HepG2 (cell line): ENCODE data around the gene RHBDL3. TPM values are rescaled to one million over a fixed set of nuclear protein-coding genes. Genes with fewer than 3 reads are reported as not detected.

ENCODE experiments used
- CBFB ChIP-seq: sonication (generic); formaldehyde crosslinking; IDR thresholded peaks from 2 replicates; pipeline ENCODE4 v1.4.0; 2020; ENCODE audit warnings: missing genetic modification reagents
- CEBPB ChIP-seq: IDR thresholded peaks from 2 replicates; pipeline ENCODE4 v1.6.1; 2011; ENCODE audit warnings: low read depth, low read length, improper control_type of control experiment, borderline replicate concordance
- MTA1 ChIP-seq: sonication (generic); formaldehyde crosslinking; IDR thresholded peaks from 2 replicates; pipeline ENCODE4 v1.4.0; 2020; ENCODE audit warnings: missing genetic modification reagents, mild to moderate bottlenecking, borderline replicate concordance
- NFAT5 ChIP-seq: sonication (generic); formaldehyde crosslinking; IDR thresholded peaks from 2 replicates; pipeline ENCODE4 v1.4.0; 2020; ENCODE audit warnings: missing genetic modification reagents
- PRDM10 ChIP-seq: sonication (generic); formaldehyde crosslinking; IDR thresholded peaks from 2 replicates; pipeline ENCODE4 v1.4.0; 2020; ENCODE audit warnings: low read depth, missing genetic modification reagents
- TAF1 ChIP-seq: sonication (generic); formaldehyde crosslinking; IDR thresholded peaks from 2 replicates; pipeline ENCODE4 v1.4.0; 2020; ENCODE audit warnings: missing genetic modification reagents
- TFE3 ChIP-seq: IDR thresholded peaks from 2 replicates; pipeline ENCODE4 v1.6.1; 2016
- ZFP82 ChIP-seq: sonication (generic); formaldehyde crosslinking; IDR thresholded peaks from 2 replicates; pipeline ENCODE4 v1.5.1; 2020; ENCODE audit warnings: mild to moderate bottlenecking, missing genetic modification reagents, borderline replicate concordance
- ZNF441 ChIP-seq: sonication (generic); formaldehyde crosslinking; IDR thresholded peaks from 2 replicates; pipeline ENCODE4 v1.7.0; 2021; ENCODE audit warnings: missing genetic modification reagents, borderline replicate concordance
- ZNF639 ChIP-seq: conservative IDR thresholded peaks from 2 replicates; pipeline ENCODE4 v1.6.1; 2018; ENCODE audit warnings: missing genetic modification reagents
- ZSCAN31 ChIP-seq: sonication (generic); formaldehyde crosslinking; IDR thresholded peaks from 2 replicates; pipeline ENCODE4 v1.5.0; 2020; ENCODE audit warnings: low read depth, mild to moderate bottlenecking, missing genetic modification reagents
- polyA plus RNA-seq, 8 experiments: library from polyadenylated mRNA; depleted of rRNA in 3 of 8; stranded (reverse) in 7 of 8; unstranded in 1 of 8; fragments of >200 nt; fragmentation: Illumina TruSeq in 4 of 8; extraction: Trizol in 4 of 8; gene quantifications; 2 replicates each; pipeline versions ENCODE4 v1.2.1 to v1.2.3, GENCODE V29; 2011 to 2016; ENCODE audit warnings: low read depth in 4 of 8, missing spikeins in 1 of 8, mixed read lengths in 1 of 8; ENCODE audit not compliant: insufficient read depth in 1 of 8
- total RNA-seq, 5 experiments: library from RNA; depleted of rRNA; stranded (reverse); fragments of >200 nt; fragmentation: Illumina TruSeq; extraction: Trizol; gene quantifications; 2 replicates each; pipeline ENCODE4 v1.2.3, GENCODE V29; 2016; ENCODE audit warnings: low read depth in 1 of 5

The RHBDL3 gene
- total and polyA plus RNA-seq, 2 of the 13 experiments (the other 11 are each of a cell fraction or from before 2014, with no cell fraction given), result 0.09 TPM; not detected in 1

- TF ChIP-seq PRDM10 (CRISPR knock-in tag) (peak; percentile 59; the same call in 1 of the 2 replicates), ZNF639 (CRISPR knock-in tag) (peak; percentile 86), ZFP82 (CRISPR knock-in tag) (no peak), MTA1 (CRISPR knock-in tag) (peak; percentile 55; the same call in 1 of the 2 replicates), TAF1 (CRISPR knock-in tag) (peak; percentile 90), TFE3 (CRISPR knock-in tag) (peak; percentile 61), CBFB (CRISPR knock-in tag) (peak; percentile 94), CEBPB (no peak), ZNF441 (CRISPR knock-in tag) (peak; percentile 57; the same call in 1 of the 2 replicates), NFAT5 (peak; percentile 38; the same call in 1 of the 2 replicates), ZSCAN31 (CRISPR knock-in tag) (peak; percentile 81; the same call in 1 of the 2 replicates)
Observed at GRCh38 chr17:32341857-32342602, 76.4 kb downstream of the RHBDL3 start, which contains the start of gene C17orf75 (continued).
